PC-3 (cell line): ENCODE results near the gene B3GNT5. TPM values are rescaled to one million over a fixed set of nuclear protein-coding genes. Genes with fewer than 3 reads are reported as not detected.

Experiments used
- ATAC-seq: fragments of 200-7000 bp; cut with Tn5 transposase; 2 replicates; pipeline ENCODE4 v1.9.1; 2020; ENCODE audit warnings: mild to moderate bottlenecking, moderate library complexity
- BruUV-seq: library from RNA; stranded (reverse); fragments of 400-500 nt; replicated peaks from 2 replicates; lab custom pipeline; 2021; lab: Mats Ljungman, UMichigan
- CTCF ChIA-PET: fragments of 300-600 bp; sonication (Branson Sonifier 250); formaldehyde crosslinking; loops from one replicate; lab custom pipeline; 2022; ENCODE audit warnings: antibody characterized with exemption; lab: Charles Lee
- POLR2A ChIA-PET: fragments of 300-600 bp; sonication (Branson Sonifier 250); formaldehyde crosslinking; loops from one replicate; lab custom pipeline; 2022; ENCODE audit warnings: antibody characterized with exemption; ENCODE audit not compliant: unreplicated experiment; lab: Charles Lee
- DNase-seq: peaks from one replicate; pipeline ENCODE4 v3.0.0-alpha.2; 2015
- H2AFZ ChIP-seq: fragments of 300-600 bp; sonication (generic); 2 replicates; pipeline ENCODE4 v1.6.0; 2016; ENCODE audit warnings: antibody characterized with exemption, low read length
- H3F3A ChIP-seq: fragments of 300-600 bp; sonication (generic); one replicate; pipeline ENCODE4 v1.6.0; 2017; ENCODE audit warnings: antibody characterized with exemption, low read length, control low read depth, mild to moderate bottlenecking; ENCODE audit not compliant: unreplicated experiment
- H3K27ac ChIP-seq: fragments of 300-600 bp; sonication (generic); 2 replicates; pipeline ENCODE4 v1.5.1; 2016; ENCODE audit warnings: mild to moderate bottlenecking, low read length
- H3K27me3 ChIP-seq: fragments of 300-600 bp; sonication (generic); 2 replicates; pipeline ENCODE4 v1.6.1; 2016; ENCODE audit warnings: low read length, mixed read lengths
- H3K36me3 ChIP-seq: fragments of 300-600 bp; sonication (generic); 2 replicates; pipeline ENCODE4 v1.6.1; 2016; ENCODE audit warnings: low read depth, mixed run types, low read length, mixed read lengths
- H3K4me1 ChIP-seq: fragments of 300-600 bp; sonication (generic); 2 replicates; pipeline ENCODE4 v1.5.1; 2016; ENCODE audit warnings: low read length; ENCODE audit not compliant: insufficient read depth
- H3K4me2 ChIP-seq: fragments of 300-600 bp; sonication (generic); 2 replicates; pipeline ENCODE4 v1.6.0; 2016; ENCODE audit warnings: low read length
- H3K4me3 ChIP-seq: fragments of 300-600 bp; sonication (generic); 2 replicates; pipeline ENCODE4 v1.5.1; 2016; ENCODE audit warnings: mild to moderate bottlenecking, low read length, mixed read lengths
- H3K79me2 ChIP-seq: fragments of 300-600 bp; sonication (generic); 2 replicates; pipeline ENCODE4 v1.6.1; 2017; ENCODE audit warnings: low read length, mixed read lengths
- H3K9ac ChIP-seq: fragments of 300-600 bp; sonication (generic); 2 replicates; pipeline ENCODE4 v1.6.0; 2016; ENCODE audit warnings: mild to moderate bottlenecking, low read length
- H3K9me2 ChIP-seq: fragments of 300-600 bp; sonication (generic); replicated peaks from 2 replicates; pipeline ENCODE4 v1.6.1; 2016; ENCODE audit warnings: mixed run types, low read length, mixed read lengths
- H3K9me3 ChIP-seq: fragments of 300-600 bp; sonication (generic); 2 replicates; pipeline ENCODE4 v1.6.1; 2016; ENCODE audit warnings: low read length, mixed read lengths
- H4K20me1 ChIP-seq: fragments of 300-600 bp; sonication (generic); 2 replicates; pipeline ENCODE4 v1.6.1; 2016; ENCODE audit warnings: low read length, mixed read lengths
- EZH2 ChIP-seq: fragments of 300-600 bp; sonication (generic); IDR thresholded peaks from one replicate; pipeline ENCODE4 v1.6.1; 2017; ENCODE audit warnings: antibody characterized with exemption, mild to moderate bottlenecking, low read length; ENCODE audit not compliant: unreplicated experiment
- EZH2phosphoT487 ChIP-seq: fragments of 300-600 bp; sonication (generic); IDR thresholded peaks from 2 replicates; pipeline ENCODE4 v1.6.1; 2018; ENCODE audit warnings: mild to moderate bottlenecking, antibody characterized with exemption, low read length, borderline replicate concordance
- intact Hi-C: fragments of 100-400 bp; cut with micrococcal nuclease; formaldehyde crosslinking; loops from 2 replicates; pipeline ENCODE4 v1.9.0; 2023
- total RNA-seq: library from RNA; depleted of rRNA; stranded (reverse); fragments of >200 nt; gene quantifications from 2 replicates; pipeline ENCODE4 v1.2.3, GENCODE V29; 2014
- TF ChIP-seq, protein P1 (sequence below): fragments of 300-600 bp; sonication (generic); conservative IDR thresholded peaks from 2 replicates; pipeline ENCODE4 v1.5.1; 2017; ENCODE audit warnings: antibody characterized with exemption, low read depth, mild to moderate bottlenecking, low read length

B3GNT5 gene
- total RNA-seq, 1 experiment from 2014 or later = 22.9 TPM

DNA sequence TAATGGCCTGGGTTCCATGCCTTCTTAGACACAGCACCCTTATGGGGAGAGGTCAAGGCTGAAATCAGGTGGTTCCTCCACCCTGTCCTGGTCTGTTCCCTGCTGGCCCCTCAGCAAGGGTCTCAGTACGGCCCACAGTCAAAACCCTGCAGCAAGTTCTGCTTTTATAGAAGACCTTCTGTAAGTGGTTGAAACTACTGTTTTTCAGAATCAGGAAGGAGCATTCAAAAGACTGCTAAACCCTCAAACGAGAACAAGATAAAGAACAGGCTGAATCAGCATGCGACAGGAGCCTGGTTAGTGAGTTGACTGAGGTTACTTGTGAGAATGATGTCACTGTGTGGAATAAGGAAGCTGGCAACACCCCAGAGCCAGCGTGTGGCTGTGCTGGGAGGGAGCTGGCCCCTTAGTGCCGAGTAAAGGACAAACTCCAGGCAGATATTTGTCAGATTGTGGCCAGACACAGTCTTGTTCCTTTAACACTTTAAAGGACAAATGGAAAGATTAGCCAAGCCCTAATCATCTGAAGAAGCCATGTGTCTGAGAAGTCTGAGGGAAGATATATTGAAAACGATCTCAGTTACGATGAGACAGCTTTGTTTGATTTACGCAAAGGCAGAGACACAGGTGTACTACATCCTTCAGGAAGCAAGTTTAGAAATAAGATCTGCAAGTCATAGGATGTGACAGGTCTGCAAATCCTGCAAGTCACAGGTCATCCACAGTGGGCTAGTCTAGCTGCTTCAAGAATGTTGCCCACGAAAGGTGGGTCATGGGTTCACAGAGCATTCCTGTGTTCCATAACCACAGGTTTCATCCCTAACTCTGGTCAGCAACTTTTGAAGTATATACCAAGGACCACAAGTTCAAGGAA, 54.0 kb downstream of the B3GNT5 start:
- Histone ChIP-seq H3K4me3 (peak overlapping the region; percentile 17; the same call in 1 of the 2 replicates), H3K4me2 (peak overlapping the region; percentile 54), H3K36me3 (no peaks in the 10 kb centered on the region), H3K9me2 (no peaks in the 10 kb centered on the region), H3K9ac (0 out of 2 replicates have a peak overlapping the region, but pooled peaks have one; percentile 5), H3K9me3 (no peaks in the 10 kb centered on the region), H3K4me1 (peaks cover 34% of the 10 kb centered on the region), H3K27ac (peak overlapping the region; percentile 76), H3K79me2 (no peaks in the 10 kb centered on the region), H3K27me3 (no peaks in the 10 kb centered on the region), H4K20me1 (no peaks in the 10 kb centered on the region), H2AFZ (peak overlapping the region; percentile 44), H3F3A (no peaks in the 10 kb centered on the region)
- TSS peak; percentile 58 for BruUV-seq
- ATAC-seq (peak; percentile 86), DNase-seq (peak; percentile 81)
- intact Hi-C loops = no loop called here
- TF ChIP-seq EZH2phosphoT487 = no peak
- no peak for TF ChIP-seq EZH2
- TF ChIP-seq, protein P1, sequence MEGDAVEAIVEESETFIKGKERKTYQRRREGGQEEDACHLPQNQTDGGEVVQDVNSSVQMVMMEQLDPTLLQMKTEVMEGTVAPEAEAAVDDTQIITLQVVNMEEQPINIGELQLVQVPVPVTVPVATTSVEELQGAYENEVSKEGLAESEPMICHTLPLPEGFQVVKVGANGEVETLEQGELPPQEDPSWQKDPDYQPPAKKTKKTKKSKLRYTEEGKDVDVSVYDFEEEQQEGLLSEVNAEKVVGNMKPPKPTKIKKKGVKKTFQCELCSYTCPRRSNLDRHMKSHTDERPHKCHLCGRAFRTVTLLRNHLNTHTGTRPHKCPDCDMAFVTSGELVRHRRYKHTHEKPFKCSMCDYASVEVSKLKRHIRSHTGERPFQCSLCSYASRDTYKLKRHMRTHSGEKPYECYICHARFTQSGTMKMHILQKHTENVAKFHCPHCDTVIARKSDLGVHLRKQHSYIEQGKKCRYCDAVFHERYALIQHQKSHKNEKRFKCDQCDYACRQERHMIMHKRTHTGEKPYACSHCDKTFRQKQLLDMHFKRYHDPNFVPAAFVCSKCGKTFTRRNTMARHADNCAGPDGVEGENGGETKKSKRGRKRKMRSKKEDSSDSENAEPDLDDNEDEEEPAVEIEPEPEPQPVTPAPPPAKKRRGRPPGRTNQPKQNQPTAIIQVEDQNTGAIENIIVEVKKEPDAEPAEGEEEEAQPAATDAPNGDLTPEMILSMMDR = no peak
- CTCF ChIA-PET = no interaction called here
- POLR2A ChIA-PET = interaction anchor here (0.6 to 0.7 kb wide), 3 partner anchors 145 to 1459 kb away, joined by 3 to 4 read pairs (median 3); partner anchors contain the start of gene YEATS2

DNA sequence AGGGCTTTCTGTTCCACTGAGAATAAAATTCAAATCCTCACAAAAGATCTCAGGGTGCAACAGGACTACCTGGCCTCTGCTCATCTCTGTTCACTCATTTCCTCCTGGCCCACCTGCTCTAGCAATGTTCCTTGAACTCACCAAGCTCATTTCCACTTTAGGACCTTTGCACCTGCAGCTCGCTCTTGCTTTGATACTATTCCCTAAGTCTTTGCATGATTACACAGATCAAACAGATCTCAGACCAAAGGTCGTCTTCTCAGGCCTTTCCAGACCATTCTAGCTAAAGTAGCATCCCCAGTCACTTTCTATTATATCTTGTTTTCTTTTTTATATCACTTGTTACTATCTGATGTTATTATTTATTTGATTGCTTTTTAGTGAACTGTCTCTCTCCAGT, 54.7 kb downstream of the B3GNT5 start:
- ATAC-seq (no peak), DNase-seq (no peak)
- no TSS peak for BruUV-seq
- Histone ChIP-seq H2AFZ (no peak overlapping the region), H3K36me3 (no peaks in the 10 kb centered on the region), H3K27me3 (no peaks in the 10 kb centered on the region), H3K9ac (no peak overlapping the region), H3F3A (no peaks in the 10 kb centered on the region), H3K27ac (peak overlapping the region; percentile 76), H4K20me1 (no peaks in the 10 kb centered on the region), H3K4me3 (no peak overlapping the region), H3K79me2 (no peaks in the 10 kb centered on the region), H3K9me3 (no peaks in the 10 kb centered on the region), H3K9me2 (no peaks in the 10 kb centered on the region), H3K4me1 (peaks cover 37% of the 10 kb centered on the region), H3K4me2 (peak overlapping the region; percentile 54; the same call in 1 of the 2 replicates)
- POLR2A ChIA-PET = no interaction called here
- intact Hi-C loops = no loop called here
- CTCF ChIA-PET = no interaction called here
- TF ChIP-seq EZH2phosphoT487 (no peak), EZH2 (no peak)

DNA sequence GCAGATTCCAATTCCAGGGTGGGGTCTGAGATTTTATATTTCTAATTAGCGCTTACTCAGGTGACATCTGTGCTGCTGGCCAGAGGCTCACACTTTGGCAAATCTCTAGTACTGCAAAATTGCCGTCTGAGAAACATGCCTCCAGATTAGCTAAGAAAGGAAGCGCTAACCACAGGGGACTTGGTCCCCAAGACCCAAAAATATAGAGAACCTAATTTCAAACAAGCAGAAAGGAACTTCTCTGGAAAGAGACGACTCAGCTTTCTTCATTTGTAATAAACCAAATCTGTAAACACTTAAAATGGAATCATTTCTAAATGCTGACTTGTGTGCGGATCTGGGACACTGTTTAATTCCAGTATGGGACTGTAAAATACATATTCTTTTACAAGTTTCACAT, 55.7 kb downstream of the B3GNT5 start:
- Histone ChIP-seq H3F3A (no peaks in the 10 kb centered on the region), H3K36me3 (no peaks in the 10 kb centered on the region), H3K4me1 (peaks cover 38% of the 10 kb centered on the region), H3K27ac (no peak overlapping the region), H3K4me2 (no peak overlapping the region), H3K9me2 (no peaks in the 10 kb centered on the region), H3K79me2 (no peaks in the 10 kb centered on the region), H4K20me1 (no peaks in the 10 kb centered on the region), H3K4me3 (no peak overlapping the region), H2AFZ (no peak overlapping the region), H3K27me3 (no peaks in the 10 kb centered on the region), H3K9ac (no peak overlapping the region), H3K9me3 (no peaks in the 10 kb centered on the region)
- no TSS peak for BruUV-seq
- ATAC-seq = no peak
- DNase-seq = no peak
- ChIA-PET CTCF (no interaction called here), POLR2A (interaction anchor here (0.6 kb wide), 1 partner anchor 61 kb away, joined by 4 read pairs; no protein-coding TSS in a partner anchor)
- intact Hi-C loops = no loop called here
- TF ChIP-seq, protein P1 = no peak
- TF ChIP-seq EZH2 (no peak), EZH2phosphoT487 (no peak)
